BLaER1 (cell line): ENCODE results near the gene CHMP4A.
A peak's percentile ranks its signal among the peaks of the same experiment; 100 is the strongest.

Source experiments
- H3K27ac ChIP-seq: shearing (Covaris generic); formaldehyde crosslinking; 2 replicates; pipeline ENCODE4 v1.8.1; 2022
- H3K27me3 ChIP-seq: shearing (Covaris generic); formaldehyde crosslinking; 2 replicates; pipeline ENCODE4 v1.8.1; 2022
- H3K36me3 ChIP-seq: shearing (Covaris generic); formaldehyde crosslinking; 2 replicates; pipeline ENCODE4 v1.8.1; 2022
- H3K4me1 ChIP-seq: shearing (Covaris generic); formaldehyde crosslinking; 2 replicates; pipeline ENCODE4 v1.8.1; 2022
- H3K4me2 ChIP-seq: shearing (Covaris generic); formaldehyde crosslinking; 2 replicates; pipeline ENCODE4 v1.8.1; 2022
- H3K4me3 ChIP-seq: shearing (Covaris generic); formaldehyde crosslinking; 2 replicates; pipeline ENCODE4 v1.8.1; 2022
- H3K9ac ChIP-seq: shearing (Covaris generic); formaldehyde crosslinking; 2 replicates; pipeline ENCODE4 v1.8.1; 2022
- H3K9me3 ChIP-seq: shearing (Covaris generic); formaldehyde crosslinking; 2 replicates; pipeline ENCODE4 v1.8.1; 2022
- H4K20me1 ChIP-seq: shearing (Covaris generic); formaldehyde crosslinking; 2 replicates; pipeline ENCODE4 v1.8.1; 2022
- Cebpa-rat ChIP-seq: shearing (Covaris generic); IDR thresholded peaks from 2 replicates; pipeline ENCODE4 v1.8.1; 2022

The CHMP4A gene

DNA sequence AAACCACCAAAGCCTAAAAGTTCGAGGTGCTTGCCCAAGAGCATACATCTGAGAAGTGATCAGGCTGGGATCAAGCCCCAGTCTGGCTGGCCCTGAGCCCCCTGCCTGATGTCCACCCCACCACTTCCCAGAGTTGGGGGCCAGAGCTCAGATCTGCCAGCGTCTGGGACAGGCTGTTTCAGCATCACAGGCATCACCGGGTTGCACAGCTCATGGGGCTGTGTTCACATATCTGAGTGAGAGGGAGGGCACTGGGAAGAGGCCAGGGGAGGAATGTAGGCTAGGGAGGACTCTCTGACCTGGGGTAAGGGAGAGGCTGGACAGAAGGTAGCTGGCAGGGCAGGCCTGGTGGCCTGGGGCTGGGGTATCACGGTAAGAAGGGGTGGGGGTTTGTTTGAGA, 43.7 kb upstream of the CHMP4A start:
- Histone ChIP-seq H3K9me3 (no peaks in the 10 kb centered on the region), H3K27me3 (no peaks in the 10 kb centered on the region), H3K9ac (no peak overlapping the region), H3K4me2 (no peak overlapping the region), H3K36me3 (peaks cover 17% of the 10 kb centered on the region; the same call in 1 of the 2 replicates), H3K27ac (no peak overlapping the region), H3K4me1 (no peaks in the 10 kb centered on the region), H4K20me1 (no peaks in the 10 kb centered on the region), H3K4me3 (no peak overlapping the region)
- TF ChIP-seq Cebpa-rat = no peak

DNA sequence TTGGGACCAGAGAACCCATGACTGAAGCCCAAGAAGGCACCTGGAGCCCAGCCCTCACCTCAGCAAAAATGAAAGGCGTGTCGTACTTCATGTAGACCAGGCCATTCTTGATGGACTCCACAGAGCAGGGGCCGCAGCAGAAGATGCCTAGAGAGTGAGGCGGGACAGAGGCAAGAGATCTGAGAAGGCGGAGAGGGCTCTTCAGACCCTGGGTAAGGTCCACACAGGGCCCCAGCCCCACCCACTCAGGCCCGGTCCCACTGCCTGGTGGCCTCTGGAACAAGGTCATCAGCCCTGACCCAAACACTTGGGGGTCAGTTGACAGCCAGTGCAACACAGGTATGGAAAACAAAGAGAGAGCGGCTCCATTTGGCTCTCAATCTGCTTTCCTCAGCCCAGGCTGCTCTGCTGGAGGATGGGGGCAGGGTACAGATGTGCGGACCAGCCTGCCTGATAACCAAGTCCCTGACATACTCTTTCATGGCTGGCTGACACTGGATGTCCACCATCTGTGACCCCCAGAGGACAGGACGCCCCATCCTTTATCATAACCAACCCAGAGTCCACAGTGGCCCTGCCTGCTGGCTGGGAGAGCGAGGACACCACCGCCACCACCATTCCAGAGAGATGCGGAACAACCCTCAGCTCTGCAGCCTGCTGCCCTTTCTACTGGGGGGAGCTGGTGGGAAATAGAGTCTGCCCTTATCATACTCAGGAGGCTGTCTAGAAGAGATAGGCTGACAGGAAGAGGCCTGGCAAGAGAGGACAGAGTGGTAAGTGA, 42.8 kb upstream of the CHMP4A start:
- H3K4me1 ChIP-seq = no peaks in the 10 kb centered on the region
- TF ChIP-seq Cebpa-rat = no peak
- no peak overlapping the region for H3K27ac ChIP-seq
- H3K27me3 ChIP-seq = no peaks in the 10 kb centered on the region
- H3K36me3 ChIP-seq = peaks cover 17% of the 10 kb centered on the region; the same call in 1 of the 2 replicates
- H3K4me3 ChIP-seq = no peak overlapping the region
- no peaks in the 10 kb centered on the region for H4K20me1 ChIP-seq
- H3K9ac ChIP-seq = no peak overlapping the region
- no peak overlapping the region for H3K4me2 ChIP-seq
- no peaks in the 10 kb centered on the region for H3K9me3 ChIP-seq

DNA sequence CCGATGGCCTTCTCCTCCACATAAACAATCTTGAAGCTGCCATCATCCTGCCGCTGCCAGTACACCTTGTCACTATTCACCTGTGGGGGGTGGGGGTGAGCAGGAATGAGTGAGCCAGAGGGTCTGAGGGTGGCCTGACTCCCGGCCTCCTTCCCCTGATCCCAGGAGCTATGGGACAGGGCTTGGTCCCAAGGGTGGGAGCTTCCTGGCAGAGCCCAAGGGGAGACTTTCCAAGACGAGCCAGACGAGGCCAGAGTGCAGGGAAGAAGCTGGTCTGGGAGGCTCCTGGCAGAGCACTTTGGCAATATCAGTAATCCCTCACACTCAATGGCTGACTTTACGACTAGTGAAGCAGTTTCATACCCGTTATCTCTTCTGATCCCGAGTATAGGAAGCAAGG, 42.1 kb upstream of the CHMP4A start:
- H3K27me3 ChIP-seq = no peaks in the 10 kb centered on the region
- peaks cover 17% of the 10 kb centered on the region; the same call in 1 of the 2 replicates for H3K36me3 ChIP-seq
- H3K9me3 ChIP-seq = no peaks in the 10 kb centered on the region
- TF ChIP-seq Cebpa-rat = no peak
- H3K4me1 ChIP-seq = peaks cover 6% of the 10 kb centered on the region
- no peak overlapping the region for H3K4me2 ChIP-seq
- H4K20me1 ChIP-seq = no peaks in the 10 kb centered on the region
- H3K27ac ChIP-seq = no peak overlapping the region
- no peak overlapping the region for H3K4me3 ChIP-seq
- H3K9ac ChIP-seq = no peak overlapping the region

DNA sequence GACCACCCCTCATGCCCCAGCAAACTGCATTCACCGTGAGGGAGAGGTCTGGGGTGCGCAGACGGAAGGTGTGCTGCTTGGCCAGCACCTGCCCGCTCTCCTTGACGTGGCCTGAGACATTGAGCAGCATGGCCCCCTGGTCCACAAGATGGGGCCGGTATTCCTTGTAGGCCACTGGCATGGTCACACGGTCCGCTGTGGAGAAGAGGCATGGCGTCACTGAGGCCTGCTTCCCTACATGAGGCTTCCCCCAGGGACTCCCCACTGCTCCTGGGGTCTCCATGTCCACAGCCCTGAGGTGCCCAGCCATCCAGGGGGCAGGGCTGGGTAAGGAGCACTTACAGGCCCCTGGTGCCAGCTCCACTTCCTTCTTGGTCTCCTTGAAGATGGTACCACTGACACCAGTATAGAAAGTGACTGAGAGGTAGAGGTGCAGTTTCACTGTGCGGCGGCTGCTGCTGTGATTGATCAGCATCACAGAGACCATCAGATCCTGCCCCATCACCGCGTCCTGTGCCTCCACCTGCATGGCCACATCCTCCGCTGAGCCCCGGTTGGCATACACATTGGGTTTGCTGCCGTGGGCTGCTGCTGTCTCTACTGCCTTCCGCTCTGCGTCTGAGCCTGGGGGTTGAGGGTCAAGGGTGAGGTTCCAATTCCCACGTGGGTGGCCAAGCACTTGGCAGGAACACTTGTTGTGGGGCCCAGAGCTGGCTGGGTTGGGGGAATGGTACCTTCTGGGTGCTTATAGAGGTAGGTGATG, 41.5 kb upstream of the CHMP4A start:
- peaks cover 11% of the 10 kb centered on the region for H3K4me1 ChIP-seq
- H3K9ac ChIP-seq = no peak overlapping the region
- TF ChIP-seq Cebpa-rat = no peak
- no peaks in the 10 kb centered on the region for H3K27me3 ChIP-seq
- H3K9me3 ChIP-seq = no peaks in the 10 kb centered on the region
- H3K4me3 ChIP-seq = no peak overlapping the region
- no peak overlapping the region for H3K27ac ChIP-seq
- H3K36me3 ChIP-seq = peaks cover 17% of the 10 kb centered on the region; the same call in 1 of the 2 replicates
- H3K4me2 ChIP-seq = no peak overlapping the region
- no peaks in the 10 kb centered on the region for H4K20me1 ChIP-seq

DNA sequence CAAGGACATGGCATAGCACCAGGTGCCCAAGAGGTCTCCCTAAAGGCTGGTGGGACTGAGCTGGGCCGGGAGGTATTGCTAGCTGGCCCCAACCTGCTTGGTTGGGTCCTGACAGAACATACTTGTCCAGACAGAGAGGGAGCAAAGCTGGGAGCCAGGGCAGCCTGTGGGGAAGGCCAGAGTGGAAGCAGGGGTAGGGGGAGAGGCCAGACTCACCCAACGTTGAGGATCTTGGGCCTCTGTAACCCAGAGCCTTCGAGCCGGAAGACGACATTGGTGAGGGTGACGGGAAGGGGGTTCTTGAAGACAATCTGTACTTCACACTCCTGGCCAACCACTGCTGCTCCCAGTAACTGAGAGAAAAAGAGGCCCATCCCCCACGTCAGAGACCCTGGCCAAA, 40.6 kb upstream of the CHMP4A start:
- peaks cover 11% of the 10 kb centered on the region for H3K4me1 ChIP-seq
- H3K27me3 ChIP-seq = no peaks in the 10 kb centered on the region
- no peak overlapping the region for H3K4me2 ChIP-seq
- peaks cover 17% of the 10 kb centered on the region; the same call in 1 of the 2 replicates for H3K36me3 ChIP-seq
- H3K4me3 ChIP-seq = no peak overlapping the region
- no peaks in the 10 kb centered on the region for H4K20me1 ChIP-seq
- no peak for TF ChIP-seq Cebpa-rat
- no peak overlapping the region for H3K27ac ChIP-seq
- H3K9me3 ChIP-seq = no peaks in the 10 kb centered on the region
- H3K9ac ChIP-seq = no peak overlapping the region

DNA sequence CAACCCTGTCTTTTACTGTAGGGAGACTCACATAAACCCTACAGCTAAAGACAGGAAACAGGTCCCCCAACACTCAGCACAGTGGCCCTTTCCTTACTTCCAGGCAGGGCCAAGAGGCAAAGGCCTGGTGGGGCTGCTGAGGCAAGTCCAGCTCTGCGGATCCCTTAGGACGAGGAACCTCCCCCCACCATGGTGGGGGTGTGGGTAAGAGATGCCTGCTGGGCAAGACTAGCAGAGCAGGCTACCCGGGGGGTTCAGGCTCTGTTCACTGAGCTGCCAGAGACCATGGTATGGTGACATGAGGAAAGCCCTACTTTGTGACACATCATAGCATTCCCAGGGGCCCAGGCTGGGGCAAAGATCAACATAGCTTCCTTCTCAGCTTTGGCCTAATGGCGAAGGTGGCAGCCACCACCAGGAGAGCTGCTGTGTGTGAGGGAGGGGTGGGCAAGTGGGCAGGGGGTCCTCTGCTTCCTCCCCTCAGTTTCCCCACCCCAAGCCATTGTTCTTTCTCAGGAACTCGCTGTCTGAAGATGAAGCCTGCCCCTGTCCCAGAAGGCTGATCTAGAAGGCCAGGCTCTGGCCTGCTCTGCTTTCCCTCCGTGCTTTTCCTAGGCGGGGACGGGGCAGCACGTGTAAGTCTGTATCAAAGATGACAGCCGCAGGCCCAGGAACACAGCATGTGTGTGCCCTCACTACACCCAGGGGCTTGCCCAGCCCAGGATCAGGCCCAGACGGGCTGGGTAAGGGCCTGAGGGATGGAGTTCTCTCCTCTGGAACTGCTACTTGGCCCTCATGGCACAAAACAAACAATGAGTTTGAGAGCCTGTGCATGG, 39.2 kb upstream of the CHMP4A start:
- Histone ChIP-seq H3K27me3 (no peaks in the 10 kb centered on the region), H3K4me2 (no peak overlapping the region), H3K36me3 (peaks cover 17% of the 10 kb centered on the region; the same call in 1 of the 2 replicates), H3K27ac (no peak overlapping the region), H4K20me1 (no peaks in the 10 kb centered on the region), H3K9ac (no peak overlapping the region), H3K4me3 (no peak overlapping the region), H3K9me3 (no peaks in the 10 kb centered on the region), H3K4me1 (peaks cover 11% of the 10 kb centered on the region)
- TF ChIP-seq Cebpa-rat = no peak

DNA sequence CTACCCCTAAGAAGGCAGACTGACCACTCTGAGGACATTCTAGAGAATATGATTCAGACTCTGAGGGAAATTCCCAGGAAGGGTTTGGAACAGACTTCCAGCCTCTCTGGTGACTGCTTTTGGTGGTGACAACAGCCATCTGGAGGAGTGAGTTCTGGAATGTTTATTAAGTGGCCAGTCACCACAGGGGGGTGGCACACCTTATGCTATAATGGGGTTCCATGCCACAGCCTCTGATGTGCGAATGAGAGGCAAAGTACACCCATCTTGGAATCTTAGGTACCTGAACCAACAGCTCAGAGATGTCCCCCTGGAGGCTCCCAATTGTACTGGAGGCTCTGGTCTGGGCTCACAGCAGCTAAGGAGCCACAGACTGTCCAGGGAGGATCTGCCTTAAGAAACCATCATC, 38.6 kb upstream of the CHMP4A start:
- H3K4me1 ChIP-seq = peaks cover 15% of the 10 kb centered on the region
- no peaks in the 10 kb centered on the region for H4K20me1 ChIP-seq
- no peak for TF ChIP-seq Cebpa-rat
- H3K36me3 ChIP-seq = peaks cover 17% of the 10 kb centered on the region; the same call in 1 of the 2 replicates
- H3K27ac ChIP-seq = no peak overlapping the region
- no peak overlapping the region for H3K4me2 ChIP-seq
- H3K9ac ChIP-seq = no peak overlapping the region
- no peaks in the 10 kb centered on the region for H3K27me3 ChIP-seq
- H3K4me3 ChIP-seq = no peak overlapping the region
- no peaks in the 10 kb centered on the region for H3K9me3 ChIP-seq

DNA sequence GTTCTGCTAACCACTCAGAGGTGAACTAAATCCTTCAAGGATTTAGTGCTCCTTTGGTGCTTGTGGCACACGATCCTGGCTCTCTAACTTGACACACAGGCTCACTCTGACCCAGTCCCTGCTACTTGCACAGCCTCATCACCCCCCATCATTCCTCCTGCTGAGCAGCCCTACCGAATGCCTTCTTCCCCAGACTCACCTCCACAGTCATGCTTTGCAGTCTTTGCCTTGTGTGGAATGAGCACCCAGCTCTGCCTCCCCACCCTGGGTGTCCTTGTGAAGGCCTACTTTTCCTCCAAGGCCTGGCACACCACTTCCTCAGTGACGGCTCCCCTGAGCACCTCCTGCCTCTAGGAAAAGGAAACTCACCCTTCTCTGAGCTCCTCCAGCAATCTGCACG, 37.1 kb upstream of the CHMP4A start:
- Histone ChIP-seq H3K4me2 (peak overlapping the region; percentile 34), H3K4me3 (no peak overlapping the region), H3K36me3 (peaks cover 17% of the 10 kb centered on the region; the same call in 1 of the 2 replicates), H3K27me3 (no peaks in the 10 kb centered on the region), H3K9ac (no peak overlapping the region), H3K4me1 (peaks cover 17% of the 10 kb centered on the region), H3K27ac (peak overlapping the region; percentile 43), H3K9me3 (no peaks in the 10 kb centered on the region), H4K20me1 (no peaks in the 10 kb centered on the region)
- no peak for TF ChIP-seq Cebpa-rat

DNA sequence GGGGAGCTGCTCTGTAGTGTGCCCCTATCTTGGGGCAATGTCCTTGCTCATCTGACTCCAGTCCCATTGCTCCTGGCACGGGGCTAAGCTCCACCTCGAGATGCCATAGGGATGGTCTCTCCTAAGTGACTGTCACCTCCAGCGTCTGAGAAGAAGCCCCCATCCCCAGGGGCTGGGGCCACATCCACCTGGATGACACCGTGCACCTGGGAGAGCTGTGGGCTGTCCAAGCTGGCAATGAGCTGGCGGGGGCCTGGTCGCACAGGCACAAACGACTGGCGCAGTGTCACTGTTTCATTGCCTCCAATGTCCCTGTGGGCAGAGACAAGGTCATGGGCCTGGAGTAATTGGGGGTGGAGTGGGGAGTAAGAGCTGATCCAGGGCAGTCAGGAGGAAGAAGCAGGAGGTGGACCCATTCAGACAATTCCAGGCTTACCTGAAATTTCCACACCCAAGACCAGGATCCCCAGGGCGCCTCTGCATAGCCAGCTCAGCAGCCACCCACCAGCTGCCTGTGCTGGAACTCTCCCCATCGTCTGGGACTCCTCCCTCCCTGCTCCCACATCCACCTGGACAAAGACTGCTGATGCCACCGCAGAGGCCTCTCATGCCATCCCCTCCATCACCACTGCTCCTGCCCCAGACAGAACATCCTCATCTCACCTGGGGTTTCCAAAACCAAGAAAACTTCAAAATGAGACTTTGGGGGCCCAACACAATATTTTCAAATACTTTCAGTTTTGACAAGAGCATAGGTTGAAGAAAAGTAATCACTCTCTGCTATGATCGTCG, 36.1 kb upstream of the CHMP4A start:
- Histone ChIP-seq H3K27me3 (no peaks in the 10 kb centered on the region), H3K9ac (no peak overlapping the region), H3K27ac (no peak overlapping the region), H3K9me3 (no peaks in the 10 kb centered on the region), H4K20me1 (no peaks in the 10 kb centered on the region), H3K4me2 (no peak overlapping the region), H3K4me1 (peaks cover 18% of the 10 kb centered on the region), H3K4me3 (no peak overlapping the region), H3K36me3 (peaks cover 9% of the 10 kb centered on the region; the same call in 1 of the 2 replicates)
- TF ChIP-seq Cebpa-rat = no peak
